Esophagus muscularis mucosa (tissue), 4 donors: ENCODE results near the gene DAPK2. TPM values are rescaled to one million over a fixed set of nuclear protein-coding genes. Genes with fewer than 3 reads are reported as not detected.

Experiments used
- DNase-seq: peaks from one replicate; pipeline ENCODE4 v3.0.0-alpha.2; 2017; ENCODE audit errors: extremely low spot score
- H3K27ac ChIP-seq, 4 donors: fragments of 200-600 bp; sonication (generic); replicated peaks in 1 of 4; 1 replicate in 3 of 4; 2 replicates in 1 of 4; pipeline ENCODE4 v1.5.1; 2016 to 2019; ENCODE audit warnings: mild to moderate bottlenecking in 1 of 4
- H3K27me3 ChIP-seq, 4 donors: fragments of 200-600 bp; sonication (generic); one replicate each; pipeline versions ENCODE4 v1.5.1 to v1.6.0; 2016 to 2019
- H3K36me3 ChIP-seq, 4 donors: fragments of 200-600 bp; sonication (generic); one replicate each; pipeline ENCODE4 v1.5.1; 2016 to 2019
- H3K4me1 ChIP-seq, 4 donors: fragments of 200-600 bp; sonication (generic); one replicate each; pipeline ENCODE4 v1.5.1; 2016 to 2019
- H3K4me3 ChIP-seq, 4 donors: fragments of 200-600 bp; sonication (generic); 1 replicate in 2 of 4; 2 replicates in 2 of 4; pipeline ENCODE4 v1.5.1; 2016 to 2019; ENCODE audit warnings: mild to moderate bottlenecking in 4 of 4, moderate library complexity in 1 of 4
- H3K9me3 ChIP-seq, 4 donors: fragments of 200-600 bp; sonication (generic); 1 replicate in 3 of 4; 2 replicates in 1 of 4; pipeline ENCODE4 v1.5.1; 2016 to 2019
- EP300 ChIP-seq: sonication (generic); formaldehyde crosslinking; IDR thresholded peaks from one replicate; pipeline ENCODE4 v1.6.1; 2017; ENCODE audit warnings: antibody characterized with exemption
- POLR2A ChIP-seq: fragments of 450-650 bp; IDR thresholded peaks from one replicate; pipeline ENCODE4 v1.6.1; 2017; ENCODE audit warnings: antibody characterized with exemption, moderate library complexity, mild to moderate bottlenecking, low read depth
- POLR2AphosphoS5 ChIP-seq, 2 donors: sonication (generic); formaldehyde crosslinking; IDR thresholded peaks; one replicate each; pipeline ENCODE4 v1.6.1; 2017; ENCODE audit warnings: antibody characterized with exemption in 2 of 2
- WGBS: methylation state at CpG from one replicate; pipeline ENCODE4 v1.1.5; 2018; 5-methylcytosine and 5-hydroxymethylcytosine counted together
- intact Hi-C: fragments of 100-400 bp; cut with DNase I; formaldehyde crosslinking; loops from one replicate; pipeline ENCODE4 v1.15.1; 2023
- total RNA-seq, 4 donors: library from RNA; depleted of rRNA; stranded (reverse); fragments of >200 nt; gene quantifications; one replicate each; pipeline versions ENCODE4 v1.1.0 to v1.2.1, GENCODE V29; 2016
- TF ChIP-seq, protein P1 (sequence below), 3 experiments: fragments of 200-600 bp in 2 of 3; fragments of 450-650 bp in 1 of 3; sonication (generic) in 2 of 3; IDR thresholded peaks; one replicate each; pipeline ENCODE4 v1.5.1; 2017 to 2019; ENCODE audit warnings: antibody characterized with exemption in 3 of 3, mild to moderate bottlenecking in 2 of 3, moderate library complexity in 1 of 3

DAPK2 gene
- total RNA-seq, 4 donors from 2014 or later: 1.5 to 11.2 (median 7.3) TPM

DNA sequence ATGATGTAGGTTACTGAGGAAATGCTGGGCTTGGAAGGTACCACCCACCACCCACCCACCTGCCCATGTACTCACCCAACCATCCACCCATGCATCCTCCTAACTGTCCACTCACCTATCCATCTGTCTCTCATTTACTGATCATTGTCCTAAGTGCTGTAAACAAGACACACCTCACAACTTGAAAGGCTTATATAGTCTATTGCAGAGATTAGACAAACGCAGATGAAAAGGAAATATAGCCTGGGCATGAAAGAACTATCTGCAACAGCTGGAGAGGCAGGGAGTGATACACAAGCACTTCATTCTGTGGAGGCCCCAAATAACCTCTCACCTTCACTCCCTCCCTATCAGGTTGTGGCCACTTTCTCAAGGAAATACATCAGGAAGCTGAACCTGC lies 54.0 kb downstream of the DAPK2 start:
- Histone ChIP-seq H3K27ac (no peak overlapping the region), H3K9me3 (no peaks in the 10 kb centered on the region), H3K27me3 (no peaks in the 10 kb centered on the region), H3K36me3 (no peaks in the 10 kb centered on the region), H3K4me1 (peaks cover 9 to 34% (median 17%) of the 10 kb centered on the region in 4 donors), H3K4me3 (no peak overlapping the region)
- intact Hi-C loops: no loop called here
- TF ChIP-seq POLR2A (no peak), EP300 (no peak), POLR2AphosphoS5 (IDR thresholded peaks at IDR 0.05) (no peak)
- TF ChIP-seq, protein P1, sequence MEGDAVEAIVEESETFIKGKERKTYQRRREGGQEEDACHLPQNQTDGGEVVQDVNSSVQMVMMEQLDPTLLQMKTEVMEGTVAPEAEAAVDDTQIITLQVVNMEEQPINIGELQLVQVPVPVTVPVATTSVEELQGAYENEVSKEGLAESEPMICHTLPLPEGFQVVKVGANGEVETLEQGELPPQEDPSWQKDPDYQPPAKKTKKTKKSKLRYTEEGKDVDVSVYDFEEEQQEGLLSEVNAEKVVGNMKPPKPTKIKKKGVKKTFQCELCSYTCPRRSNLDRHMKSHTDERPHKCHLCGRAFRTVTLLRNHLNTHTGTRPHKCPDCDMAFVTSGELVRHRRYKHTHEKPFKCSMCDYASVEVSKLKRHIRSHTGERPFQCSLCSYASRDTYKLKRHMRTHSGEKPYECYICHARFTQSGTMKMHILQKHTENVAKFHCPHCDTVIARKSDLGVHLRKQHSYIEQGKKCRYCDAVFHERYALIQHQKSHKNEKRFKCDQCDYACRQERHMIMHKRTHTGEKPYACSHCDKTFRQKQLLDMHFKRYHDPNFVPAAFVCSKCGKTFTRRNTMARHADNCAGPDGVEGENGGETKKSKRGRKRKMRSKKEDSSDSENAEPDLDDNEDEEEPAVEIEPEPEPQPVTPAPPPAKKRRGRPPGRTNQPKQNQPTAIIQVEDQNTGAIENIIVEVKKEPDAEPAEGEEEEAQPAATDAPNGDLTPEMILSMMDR (IDR thresholded peaks at IDR 0.05): no peak
- no peak for DNase-seq
- 88% methylated on average over 1 of the region's 1 CpG for WGBS

DNA sequence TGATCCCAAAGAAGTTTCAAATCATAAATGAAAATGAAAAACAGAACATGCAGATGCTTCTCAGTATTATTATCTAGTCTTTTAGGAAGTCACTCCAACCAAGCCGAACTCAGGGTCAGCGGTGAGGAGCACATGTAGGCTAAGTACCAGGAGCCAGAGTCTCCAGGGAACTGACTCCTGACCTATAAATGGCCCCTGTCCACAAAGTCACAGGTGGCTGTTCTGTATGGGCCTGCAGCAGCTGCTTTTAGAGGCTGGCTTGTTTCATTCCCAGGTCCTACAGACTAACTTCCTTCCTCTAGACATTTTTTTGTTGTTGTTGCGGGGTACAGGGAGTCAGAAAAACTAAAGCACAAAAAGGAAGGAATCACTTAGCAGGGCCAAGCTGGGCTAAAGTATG lies 54.6 kb downstream of the DAPK2 start:
- intact Hi-C loops: no loop called here
- 67% methylated on average over 3 of the region's 3 CpGs for WGBS
- TF ChIP-seq EP300: no peak
- no peak for TF ChIP-seq POLR2AphosphoS5 (IDR thresholded peaks at IDR 0.05)
- TF ChIP-seq POLR2A: no peak
- TF ChIP-seq, protein P1 (IDR thresholded peaks at IDR 0.05): no peak
- Histone ChIP-seq H3K27ac (no peak overlapping the region), H3K4me3 (no peak overlapping the region), H3K4me1 (peaks cover 9 to 40% (median 17%) of the 10 kb centered on the region in 4 donors), H3K36me3 (no peaks in the 10 kb centered on the region), H3K27me3 (no peaks in the 10 kb centered on the region), H3K9me3 (no peaks in the 10 kb centered on the region)
- DNase-seq: no peak

DNA sequence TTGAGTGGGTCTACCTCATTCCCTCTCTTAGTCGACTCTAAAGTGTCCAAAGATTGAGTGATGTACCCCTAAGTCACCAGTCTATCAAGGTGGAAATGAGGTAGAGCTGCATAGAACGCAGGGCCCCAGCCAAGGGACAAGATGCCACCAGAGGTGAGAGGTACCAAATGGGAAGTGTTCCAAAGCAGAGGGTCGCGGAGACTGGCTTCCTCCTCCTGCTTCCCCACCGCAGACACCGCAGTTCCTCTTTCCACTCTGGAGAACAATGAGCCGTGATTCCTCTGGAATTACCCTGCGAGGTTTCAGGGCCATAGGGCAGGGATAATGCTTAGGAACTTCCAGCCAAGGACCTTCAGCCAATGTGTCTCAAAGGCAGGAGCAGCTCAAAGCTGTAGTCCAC lies 55.8 kb downstream of the DAPK2 start:
- DNase-seq: no peak
- intact Hi-C loops: no loop called here
- Histone ChIP-seq H3K36me3 (no peaks in the 10 kb centered on the region), H3K27me3 (no peaks in the 10 kb centered on the region), H3K4me3 (no peak overlapping the region), H3K27ac (no peak overlapping the region), H3K4me1 (peaks cover 15 to 53% (median 27%) of the 10 kb centered on the region in 4 donors), H3K9me3 (no peaks in the 10 kb centered on the region)
- TF ChIP-seq, protein P1 (IDR thresholded peaks at IDR 0.05): no peak
- TF ChIP-seq POLR2A: no peak
- TF ChIP-seq EP300: no peak
- no peak for TF ChIP-seq POLR2AphosphoS5 (IDR thresholded peaks at IDR 0.05)
- WGBS: 60% methylated on average over 8 of the region's 8 CpGs

DNA sequence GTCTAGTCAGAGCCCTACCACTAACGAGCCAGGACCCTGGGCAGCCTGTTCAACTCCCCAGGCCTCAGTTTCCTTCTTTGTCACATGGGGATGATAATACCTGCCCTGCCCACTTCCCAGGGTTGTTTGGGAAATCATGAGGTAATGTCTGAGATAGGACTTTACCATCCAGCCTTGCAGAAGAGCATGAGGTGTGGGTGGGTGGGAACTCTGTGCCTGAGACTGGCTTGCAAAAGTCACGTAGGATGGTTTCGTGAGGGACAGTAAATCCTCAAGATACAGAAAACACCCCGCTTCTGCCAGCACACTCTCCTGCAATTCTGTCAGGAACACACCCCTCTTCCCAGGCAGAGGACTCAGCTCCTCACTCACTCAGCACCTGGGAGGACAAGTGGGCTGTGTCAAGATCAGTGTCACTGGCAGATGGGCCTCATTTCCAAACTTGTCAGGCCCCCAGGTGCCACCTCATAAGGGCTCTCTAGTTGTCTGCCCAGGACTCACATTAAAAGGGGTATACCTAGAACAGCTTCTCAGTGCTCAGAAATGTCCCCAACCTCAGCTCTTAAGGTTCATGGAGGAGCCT lies 58.4 kb downstream of the DAPK2 start:
- no peak for DNase-seq
- WGBS: 82% methylated on average over 4 of the region's 4 CpGs
- intact Hi-C loops: no loop called here
- Histone ChIP-seq H3K9me3 (no peaks in the 10 kb centered on the region), H3K27ac (no peak overlapping the region), H3K4me1 (peaks cover 22 to 70% (median 30%) of the 10 kb centered on the region in 4 donors), H3K4me3 (no peak overlapping the region), H3K36me3 (no peaks in the 10 kb centered on the region), H3K27me3 (no peaks in the 10 kb centered on the region)
- TF ChIP-seq EP300: no peak
- TF ChIP-seq, protein P1 (IDR thresholded peaks at IDR 0.05): no peak
- TF ChIP-seq POLR2A: no peak
- TF ChIP-seq POLR2AphosphoS5 (IDR thresholded peaks at IDR 0.05): no peak
